HG03095 (cell line): ENCODE results near the gene CYS1.

ENCODE experiments used
- ATAC-seq: cut with Tn5 transposase; IDR thresholded peaks from one replicate; pipeline ENCODE4 v1.9.1; 2021; ENCODE audit warnings: moderate library complexity; ENCODE audit not compliant: unreplicated experiment

Gene CYS1

GRCh38 chr2:10073706-10074105 lies 6.5 kb downstream of the CYS1 start:
- ATAC-seq, result no peak

GRCh38 chr2:10072656-10073480 lies 7.3 kb downstream of the CYS1 start:
- peak; percentile 84 for ATAC-seq

GRCh38 chr2:10071595-10071994 lies 8.6 kb downstream of the CYS1 start:
- no peak for ATAC-seq

- no peak for ATAC-seq
These were observed 9.0 kb downstream of the CYS1 start for GRCh38 chr2:10071176-10071575.

GRCh38 chr2:10067881-10068280 lies 12.3 kb downstream of the CYS1 start:
- no peak for ATAC-seq

GRCh38 chr2:10067330-10067729 lies 12.9 kb downstream of the CYS1 start:
- no peak for ATAC-seq

GRCh38 chr2:10065773-10066055 lies 14.5 kb downstream of the CYS1 start:
- ATAC-seq, result no peak

- no peak for ATAC-seq
These were observed 15.1 kb downstream of the CYS1 start for GRCh38 chr2:10064932-10065772.

GRCh38 chr2:10063566-10063965 lies 16.6 kb downstream of the CYS1 start:
- ATAC-seq, result no peak

- no peak for ATAC-seq
These were observed 17.3 kb downstream of the CYS1 start for GRCh38 chr2:10062931-10063365.

GRCh38 chr2:10061221-10061925 lies 18.8 kb downstream of the CYS1 start:
- no peak for ATAC-seq

- no peak for ATAC-seq
These were observed 20.5 kb downstream of the CYS1 start for GRCh38 chr2:10059552-10060335.

- no peak for ATAC-seq
These were observed 21.2 kb downstream of the CYS1 start for GRCh38 chr2:10059016-10059351.

- ATAC-seq, result no peak
These were observed 21.8 kb downstream of the CYS1 start for GRCh38 chr2:10058251-10059015.

GRCh38 chr2:10057231-10058107 lies 22.7 kb downstream of the CYS1 start:
- no peak for ATAC-seq

- no peak for ATAC-seq
These were observed 23.8 kb downstream of the CYS1 start for GRCh38 chr2:10056439-10056838.

GRCh38 chr2:10054976-10055375 lies 25.2 kb downstream of the CYS1 start:
- no peak for ATAC-seq

- ATAC-seq, result no peak
These were observed 25.8 kb downstream of the CYS1 start for GRCh38 chr2:10054424-10054823.

GRCh38 chr2:10053351-10053750 lies 26.9 kb downstream of the CYS1 start:
- no peak for ATAC-seq
